Fibroblast of upper back skin (primary cell): ENCODE results near the gene VSIG4.

Source experiments
- DNase-seq: peaks from one replicate; pipeline ENCODE4 v3.0.0-alpha.2; 2013

Gene VSIG4

GRCh38 chrX:66023385-66024091 lies 16.3 kb downstream of the VSIG4 start:
- DNase-seq = no peak

GRCh38 chrX:66022632-66023384 lies 17.1 kb downstream of the VSIG4 start:
- no peak for DNase-seq

- DNase-seq = no peak
These were observed 17.9 kb downstream of the VSIG4 start for GRCh38 chrX:66021765-66022631.

GRCh38 chrX:66021401-66021764 lies 18.5 kb downstream of the VSIG4 start:
- no peak for DNase-seq

GRCh38 chrX:66020631-66021334 lies 19.1 kb downstream of the VSIG4 start:
- DNase-seq = no peak

GRCh38 chrX:66019974-66020373 lies 19.9 kb downstream of the VSIG4 start:
- DNase-seq = no peak

GRCh38 chrX:66019310-66019652 lies 20.6 kb downstream of the VSIG4 start:
- no peak for DNase-seq

- DNase-seq = no peak
These were observed 21.1 kb downstream of the VSIG4 start for GRCh38 chrX:66018585-66019309.

GRCh38 chrX:66017659-66018170 lies 22.2 kb downstream of the VSIG4 start:
- DNase-seq = no peak

- DNase-seq = no peak
These were observed 22.8 kb downstream of the VSIG4 start for GRCh38 chrX:66016905-66017658.

GRCh38 chrX:66015900-66016689 lies 23.8 kb downstream of the VSIG4 start:
- DNase-seq = no peak

GRCh38 chrX:66015152-66015831 lies 24.6 kb downstream of the VSIG4 start:
- no peak for DNase-seq

- DNase-seq = no peak
These were observed 25.3 kb downstream of the VSIG4 start for GRCh38 chrX:66014556-66014955.

GRCh38 chrX:66014084-66014483 lies 25.8 kb downstream of the VSIG4 start:
- no peak for DNase-seq

GRCh38 chrX:66013194-66013816 lies 26.6 kb downstream of the VSIG4 start:
- no peak for DNase-seq

GRCh38 chrX:66012094-66012534 lies 27.8 kb downstream of the VSIG4 start:
- no peak for DNase-seq

GRCh38 chrX:66009231-66009845 lies 30.5 kb downstream of the VSIG4 start:
- DNase-seq = no peak

- DNase-seq = no peak
These were observed 31.4 kb downstream of the VSIG4 start for GRCh38 chrX:66008328-66008970.
